A549 (cell line): Measurements from ENCODE around the gene TAX1BP1.

Source experiments
- CHD2 ChIP-seq: fragments of 150-350 bp; IDR thresholded peaks from 2 replicates; pipeline ENCODE4 v1.6.1; 2014; ENCODE audit warnings: low read length; ENCODE audit not compliant: partially characterized antibody
- CTCF ChIP-seq: fragments of >200 bp; sonication (Bioruptor Twin); formaldehyde crosslinking; IDR thresholded peaks from 3 replicates; pipeline ENCODE4 v1.5.1; 2016
- JUNB ChIP-seq: fragments of >200 bp; sonication (Bioruptor Twin); formaldehyde crosslinking; IDR thresholded peaks from 2 replicates; pipeline ENCODE4 v1.6.1; 2016
- POLR2A ChIP-seq: IDR thresholded peaks from 2 replicates; pipeline ENCODE4 v1.6.1; 2012; ENCODE audit warnings: mild to moderate bottlenecking, low read length

- TF ChIP-seq POLR2A, result no peak
- no peak for TF ChIP-seq CTCF
- TF ChIP-seq JUNB, result no peak
- no peak for TF ChIP-seq CHD2
Measured at GRCh38 chr7:27825891-27826290, 85.9 kb downstream of the TAX1BP1 start.
